Kidney (tissue), 14 donors: ENCODE measurements around the gene ICAM3. TPM values are rescaled to one million over a fixed set of nuclear protein-coding genes. Genes with fewer than 3 reads are reported as not detected.

Source experiments
- DNase-seq, 5 donors: peaks; one replicate each; pipeline ENCODE4 v3.0.0-alpha.2; 2013 to 2020
- FAIRE-seq: peaks from 2 replicates; lab custom pipeline; 2012; peaks lifted over from hg19 to GRCh38; lab: Jason Lieb, UNC
- H3K27ac ChIP-seq, 2 donors: one replicate each; pipeline ENCODE4 v1.7.0; 2013; ENCODE audit warnings: low read depth in 2 of 2, low read length in 2 of 2, inconsistent platforms in 1 of 2
- H3K27me3 ChIP-seq: one replicate; pipeline ENCODE4 v1.7.1; 2013; ENCODE audit warnings: low read length, inconsistent platforms; ENCODE audit not compliant: control insufficient read depth, insufficient read depth
- H3K36me3 ChIP-seq, 3 donors: one replicate each; pipeline versions ENCODE4 v1.7.0 to v1.7.1; 2013; ENCODE audit warnings: low read length in 3 of 3, control low read depth in 1 of 3, inconsistent platforms in 1 of 3; ENCODE audit not compliant: insufficient read depth in 3 of 3, control insufficient read depth in 2 of 3
- H3K4me1 ChIP-seq, 3 donors: one replicate each; pipeline versions ENCODE4 v1.7.0 to v1.7.1; 2013; ENCODE audit warnings: low read length in 3 of 3, inconsistent platforms in 1 of 3, low read depth in 1 of 3; ENCODE audit not compliant: control insufficient read depth in 2 of 3, insufficient read depth in 2 of 3
- H3K4me3 ChIP-seq, 3 donors: one replicate each; pipeline versions ENCODE4 v1.7.0 to v1.8.1; 2013; ENCODE audit warnings: low read length in 3 of 3, control low read depth in 1 of 3, inconsistent platforms in 1 of 3
- H3K9ac ChIP-seq, 3 donors: one replicate each; pipeline versions ENCODE4 v1.7.0 to v1.7.1; 2013; ENCODE audit warnings: low read length in 3 of 3, control low read depth in 1 of 3, inconsistent platforms in 1 of 3
- H3K9me3 ChIP-seq, 3 donors: one replicate each; pipeline versions ENCODE4 v1.7.0 to v1.7.1; 2013; ENCODE audit warnings: low read length in 3 of 3, control low read depth in 1 of 3, inconsistent platforms in 1 of 3; ENCODE audit not compliant: control insufficient read depth in 2 of 3, insufficient read depth in 1 of 3
- intact Hi-C: fragments of 100-400 bp; cut with DNase I; formaldehyde crosslinking; loops from one replicate; pipeline ENCODE4 v1.11.1; 2022
- polyA plus RNA-seq: library from polyadenylated mRNA; stranded (reverse); fragments of 350-450 nt; fragmentation: Illumina TruSeq; extraction: RNeasy Lipid Tissue Mini Kit (QIAGEN cat#74804); gene quantifications from one replicate; pipeline ENCODE4 v1.2.3, GENCODE V29; 2014; ENCODE audit warnings: low read depth, low replicate concordance; ENCODE audit not compliant: insufficient read depth
- total RNA-seq: library from RNA; stranded (reverse); fragmentation: NEBNext Ultra II Directional; extraction: Animal tissue kit (Norgen Biotek cat#: 25700); gene quantifications from one replicate; pipeline ENCODE4 v1.2.1, GENCODE V29; 2021
- TF ChIP-seq, protein P1 (sequence below): IDR thresholded peaks from 3 replicates; pipeline ENCODE4 v1.5.1; 2012; ENCODE audit warnings: mild to moderate bottlenecking, moderate library complexity, borderline replicate concordance; ENCODE audit not compliant: insufficient read depth; ENCODE audit errors: extremely low read depth
- donor health status: control.
- donor health status: control.
- donor health status: control.
- donor health status: control.
- donor health status: control.
- donor health status: DM: yes; HTN: yes; CAD: no.
- donor health status: Normal renal cell carcinoma (clear cell type).

ICAM3 gene
- total and polyA plus RNA-seq, 2 donors from 2014 or later, result 17.4 to 21.8 TPM

DNA sequence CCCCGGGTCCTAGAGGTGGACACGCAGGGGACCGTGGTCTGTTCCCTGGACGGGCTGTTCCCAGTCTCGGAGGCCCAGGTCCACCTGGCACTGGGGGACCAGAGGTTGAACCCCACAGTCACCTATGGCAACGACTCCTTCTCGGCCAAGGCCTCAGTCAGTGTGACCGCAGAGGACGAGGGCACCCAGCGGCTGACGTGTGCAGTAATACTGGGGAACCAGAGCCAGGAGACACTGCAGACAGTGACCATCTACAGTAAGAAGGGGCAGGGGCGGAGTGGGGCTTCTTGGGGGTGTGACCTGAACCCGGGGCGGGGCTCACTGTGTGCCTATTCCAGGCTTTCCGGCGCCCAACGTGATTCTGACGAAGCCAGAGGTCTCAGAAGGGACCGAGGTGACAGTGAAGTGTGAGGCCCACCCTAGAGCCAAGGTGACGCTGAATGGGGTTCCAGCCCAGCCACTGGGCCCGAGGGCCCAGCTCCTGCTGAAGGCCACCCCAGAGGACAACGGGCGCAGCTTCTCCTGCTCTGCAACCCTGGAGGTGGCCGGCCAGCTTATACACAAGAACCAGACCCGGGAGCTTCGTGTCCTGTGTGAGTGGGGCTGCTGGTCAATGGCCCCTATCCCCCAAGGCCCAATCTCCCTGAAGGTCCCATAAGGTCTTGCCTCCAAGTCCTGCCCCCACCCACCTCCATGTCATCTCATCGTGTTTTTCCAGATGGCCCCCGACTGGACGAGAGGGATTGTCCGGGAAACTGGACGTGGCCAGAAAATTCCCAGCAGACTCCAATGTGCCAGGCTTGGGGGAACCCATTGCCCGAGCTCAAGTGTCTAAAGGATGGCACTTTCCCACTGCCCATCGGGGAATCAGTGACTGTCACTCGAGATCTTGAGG, 55.1 kb downstream of the ICAM3 start:
- H3K4me3 ChIP-seq, result no peak overlapping the region
- H3K9me3 ChIP-seq, result no peaks in the 10 kb centered on the region
- no peak overlapping the region for H3K27ac ChIP-seq
- FAIRE-seq (no peak), DNase-seq (peak in 1 of 5 donors; percentile 70)
- peaks cover 0 to 7% (median 4%) of the 10 kb centered on the region in 3 donors for H3K4me1 ChIP-seq
- intact Hi-C loops, result no loop called here
- peaks cover 14% of the 10 kb centered on the region for H3K27me3 ChIP-seq
- TF ChIP-seq, protein P1, sequence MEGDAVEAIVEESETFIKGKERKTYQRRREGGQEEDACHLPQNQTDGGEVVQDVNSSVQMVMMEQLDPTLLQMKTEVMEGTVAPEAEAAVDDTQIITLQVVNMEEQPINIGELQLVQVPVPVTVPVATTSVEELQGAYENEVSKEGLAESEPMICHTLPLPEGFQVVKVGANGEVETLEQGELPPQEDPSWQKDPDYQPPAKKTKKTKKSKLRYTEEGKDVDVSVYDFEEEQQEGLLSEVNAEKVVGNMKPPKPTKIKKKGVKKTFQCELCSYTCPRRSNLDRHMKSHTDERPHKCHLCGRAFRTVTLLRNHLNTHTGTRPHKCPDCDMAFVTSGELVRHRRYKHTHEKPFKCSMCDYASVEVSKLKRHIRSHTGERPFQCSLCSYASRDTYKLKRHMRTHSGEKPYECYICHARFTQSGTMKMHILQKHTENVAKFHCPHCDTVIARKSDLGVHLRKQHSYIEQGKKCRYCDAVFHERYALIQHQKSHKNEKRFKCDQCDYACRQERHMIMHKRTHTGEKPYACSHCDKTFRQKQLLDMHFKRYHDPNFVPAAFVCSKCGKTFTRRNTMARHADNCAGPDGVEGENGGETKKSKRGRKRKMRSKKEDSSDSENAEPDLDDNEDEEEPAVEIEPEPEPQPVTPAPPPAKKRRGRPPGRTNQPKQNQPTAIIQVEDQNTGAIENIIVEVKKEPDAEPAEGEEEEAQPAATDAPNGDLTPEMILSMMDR, result no peak
- H3K36me3 ChIP-seq, result peaks cover 0 to 3% (median 0%) of the 10 kb centered on the region in 3 donors
- no peak overlapping the region for H3K9ac ChIP-seq

Other genes with a start within 250 kb of the ICAM3 start
- gene ANGPTL6, start 236.9 kb downstream of the ICAM3 start, total RNA-seq, result 0.35 TPM
- 0.37 TPM for gene ANGPTL6, start 236.9 kb downstream of the ICAM3 start, polyA plus RNA-seq
- gene PPAN, start 233.3 kb downstream of the ICAM3 start, total RNA-seq, result 43.2 TPM
- 25.2 TPM for gene PPAN, start 233.3 kb downstream of the ICAM3 start, polyA plus RNA-seq
- 17.3 TPM for gene P2RY11, start 227.9 kb downstream of the ICAM3 start, total RNA-seq
- gene P2RY11, start 227.9 kb downstream of the ICAM3 start, polyA plus RNA-seq, result 3.7 TPM
- 172 TPM for gene EIF3G, start 219.7 kb downstream of the ICAM3 start, total RNA-seq
- gene EIF3G, start 219.7 kb downstream of the ICAM3 start, polyA plus RNA-seq, result 212 TPM
- 64.6 TPM for gene DNMT1, start 144.7 kb downstream of the ICAM3 start, total RNA-seq
- 15.3 TPM for gene DNMT1, start 144.7 kb downstream of the ICAM3 start, polyA plus RNA-seq
- 6.3 TPM for gene S1PR2, start 108.3 kb downstream of the ICAM3 start, total RNA-seq
- 1.5 TPM for gene S1PR2, start 108.3 kb downstream of the ICAM3 start, polyA plus RNA-seq
- 44.8 TPM for gene MRPL4, start 87.4 kb downstream of the ICAM3 start, total RNA-seq
- gene MRPL4, start 87.4 kb downstream of the ICAM3 start, polyA plus RNA-seq, result 102 TPM
- gene ICAM1, start 68.5 kb downstream of the ICAM3 start, total RNA-seq, result 50.3 TPM
- 16.3 TPM for gene ICAM1, start 68.5 kb downstream of the ICAM3 start, polyA plus RNA-seq
- gene ICAM4, start 52.7 kb downstream of the ICAM3 start, total RNA-seq, result 0.85 TPM
- 1.1 TPM for gene ICAM4, start 52.7 kb downstream of the ICAM3 start, polyA plus RNA-seq
- gene ICAM5, start 49.7 kb downstream of the ICAM3 start, total RNA-seq, result 2.9 TPM
- 0.34 TPM for gene ICAM5, start 49.7 kb downstream of the ICAM3 start, polyA plus RNA-seq
- 4.6 TPM for gene ZGLP1, start 29.8 kb downstream of the ICAM3 start, total RNA-seq
- gene ZGLP1, start 29.8 kb downstream of the ICAM3 start, polyA plus RNA-seq, result 5.5 TPM
- 20.1 TPM for gene FDX2, start 23.6 kb downstream of the ICAM3 start, total RNA-seq
- gene FDX2, start 23.6 kb downstream of the ICAM3 start, polyA plus RNA-seq, result 88.4 TPM
- gene RAVER1, start 6.1 kb downstream of the ICAM3 start, total RNA-seq, result 38.4 TPM
- gene RAVER1, start 6.1 kb downstream of the ICAM3 start, polyA plus RNA-seq, result 9.1 TPM
- 127 TPM for gene TYK2, start 40.9 kb upstream of the ICAM3 start, total RNA-seq
- gene TYK2, start 40.9 kb upstream of the ICAM3 start, polyA plus RNA-seq, result 131 TPM
- 139 TPM for gene CDC37, start 63.9 kb upstream of the ICAM3 start, total RNA-seq
- 149 TPM for gene CDC37, start 63.9 kb upstream of the ICAM3 start, polyA plus RNA-seq
- gene PDE4A, start 80.9 kb upstream of the ICAM3 start, total RNA-seq, result 17.5 TPM
- 4.5 TPM for gene PDE4A, start 80.9 kb upstream of the ICAM3 start, polyA plus RNA-seq
- gene KEAP1, start 163.7 kb upstream of the ICAM3 start, total RNA-seq, result 60.8 TPM
- gene KEAP1, start 163.7 kb upstream of the ICAM3 start, polyA plus RNA-seq, result 79.4 TPM
- gene S1PR5, start 177.8 kb upstream of the ICAM3 start, total RNA-seq, result 0.69 TPM
- 0.84 TPM for gene S1PR5, start 177.8 kb upstream of the ICAM3 start, polyA plus RNA-seq
- gene ATG4D, start 204.3 kb upstream of the ICAM3 start, total RNA-seq, result 32.7 TPM
- gene ATG4D, start 204.3 kb upstream of the ICAM3 start, polyA plus RNA-seq, result 91.7 TPM
- gene KRI1, start 226.4 kb upstream of the ICAM3 start, total RNA-seq, result 29.4 TPM
- 13.9 TPM for gene KRI1, start 226.4 kb upstream of the ICAM3 start, polyA plus RNA-seq
- gene CDKN2D, start 229.4 kb upstream of the ICAM3 start, total RNA-seq, result 8.8 TPM
- gene CDKN2D, start 229.4 kb upstream of the ICAM3 start, polyA plus RNA-seq, result 14.7 TPM
- 74.1 TPM for gene AP1M2, start 247.7 kb upstream of the ICAM3 start, total RNA-seq
- 232 TPM for gene AP1M2, start 247.7 kb upstream of the ICAM3 start, polyA plus RNA-seq